BE2C (cell line): ENCODE data around the gene GYS1.

Experiments
- DNase-seq: peaks from one replicate; pipeline ENCODE4 v3.0.0-alpha.2; 2020
- H3K27me3 ChIP-seq: fragments of 250-450 bp; sonication (Bioruptor Pico); 2 replicates; pipeline ENCODE4 v1.5.1; 2020; ENCODE audit warnings: mild to moderate bottlenecking
- H3K36me3 ChIP-seq: fragments of 250-450 bp; sonication (Bioruptor Pico); 2 replicates; pipeline ENCODE4 v1.5.1; 2020; ENCODE audit warnings: mild to moderate bottlenecking
- H3K4me1 ChIP-seq: fragments of 250-450 bp; sonication (Bioruptor Pico); 2 replicates; pipeline ENCODE4 v1.5.1; 2020
- H3K4me3 ChIP-seq: 2 replicates; pipeline ENCODE4 v1.5.1; 2011; ENCODE audit warnings: low read depth, low read length
- H3K9me3 ChIP-seq: fragments of 250-450 bp; sonication (Bioruptor Pico); 2 replicates; pipeline ENCODE4 v1.5.1; 2020
- CTCF ChIP-seq: IDR thresholded peaks from 2 replicates; pipeline ENCODE4 v1.5.1; 2012; ENCODE audit warnings: mild to moderate bottlenecking, low read depth, low read length

Gene GYS1

GRCh38 chr19:48988860-48989259, 4.2 kb downstream of the GYS1 start:
- Histone ChIP-seq H3K4me3 (no peak overlapping the region), H3K36me3 (peaks cover 23% of the 10 kb centered on the region; the same call in 1 of the 2 replicates), H3K4me1 (no peaks in the 10 kb centered on the region), H3K9me3 (no peaks in the 10 kb centered on the region), H3K27me3 (no peaks in the 10 kb centered on the region)
- no peak for DNase-seq
- TF ChIP-seq CTCF = no peak

GRCh38 chr19:48988286-48988685, 4.8 kb downstream of the GYS1 start:
- Histone ChIP-seq H3K36me3 (peaks cover 24% of the 10 kb centered on the region; the same call in 1 of the 2 replicates), H3K4me1 (no peaks in the 10 kb centered on the region), H3K4me3 (no peak overlapping the region), H3K27me3 (no peaks in the 10 kb centered on the region), H3K9me3 (no peaks in the 10 kb centered on the region)
- TF ChIP-seq CTCF = no peak
- no peak for DNase-seq

- Histone ChIP-seq H3K27me3 (no peaks in the 10 kb centered on the region), H3K4me1 (no peaks in the 10 kb centered on the region), H3K4me3 (no peak overlapping the region), H3K9me3 (no peaks in the 10 kb centered on the region), H3K36me3 (peaks cover 24% of the 10 kb centered on the region; the same call in 1 of the 2 replicates)
- DNase-seq = no peak
- no peak for TF ChIP-seq CTCF
Observed at GRCh38 chr19:48987323-48987722, 5.8 kb downstream of the GYS1 start.

GRCh38 chr19:48986211-48986610, 6.9 kb downstream of the GYS1 start:
- no peak for DNase-seq
- H3K9me3 ChIP-seq = no peaks in the 10 kb centered on the region
- H3K27me3 ChIP-seq = no peaks in the 10 kb centered on the region
- H3K36me3 ChIP-seq = peaks cover 24% of the 10 kb centered on the region; the same call in 1 of the 2 replicates
- no peak overlapping the region for H3K4me3 ChIP-seq
- TF ChIP-seq CTCF = no peak
- H3K4me1 ChIP-seq = no peaks in the 10 kb centered on the region

GRCh38 chr19:48985711-48986110, 7.4 kb downstream of the GYS1 start:
- no peaks in the 10 kb centered on the region for H3K9me3 ChIP-seq
- TF ChIP-seq CTCF = no peak
- H3K4me3 ChIP-seq = no peak overlapping the region
- H3K4me1 ChIP-seq = no peaks in the 10 kb centered on the region
- no peak for DNase-seq
- no peaks in the 10 kb centered on the region for H3K27me3 ChIP-seq
- peaks cover 22% of the 10 kb centered on the region; the same call in 1 of the 2 replicates for H3K36me3 ChIP-seq

- H3K36me3 ChIP-seq = peaks cover 17% of the 10 kb centered on the region; the same call in 1 of the 2 replicates
- TF ChIP-seq CTCF = no peak
Observed at GRCh38 chr19:48982280-48982679, 10.8 kb downstream of the GYS1 start.

More at GRCh38 chr19:48982280-48982679, 10.8 kb downstream of the GYS1 start:
- Histone ChIP-seq H3K4me1 (no peaks in the 10 kb centered on the region), H3K9me3 (no peaks in the 10 kb centered on the region), H3K27me3 (no peaks in the 10 kb centered on the region), H3K4me3 (no peak overlapping the region)
- no peak for DNase-seq
